Lower leg skin (tissue), 4 donors: ENCODE results near the gene SLC35E3. TPM values are rescaled to one million over a fixed set of nuclear protein-coding genes. Genes with fewer than 3 reads are reported as not detected.
A peak's percentile ranks its signal among the peaks of the same experiment; 100 is the strongest.

ENCODE experiments used
- DNase-seq, 2 donors: peaks; one replicate each; pipeline ENCODE4 v3.0.0-alpha.2; 2019; ENCODE audit warnings: low spot score in 2 of 2
- H3K4me3 ChIP-seq: fragments of 200-600 bp; sonication (generic); 2 replicates; pipeline ENCODE4 v1.5.1; 2017; ENCODE audit warnings: mild to moderate bottlenecking, low read depth; ENCODE audit not compliant: poor library complexity, severe bottlenecking
- POLR2A ChIP-seq, 2 donors: fragments of 450-650 bp; IDR thresholded peaks; one replicate each; pipeline ENCODE4 v1.6.1; 2016 to 2017; ENCODE audit warnings: antibody characterized with exemption in 2 of 2, mild to moderate bottlenecking in 1 of 2, moderate library complexity in 1 of 2
- WGBS, 2 donors: methylation state at CpG; one replicate each; pipeline ENCODE4 v1.1.5; 2018; 5-methylcytosine and 5-hydroxymethylcytosine counted together
- intact Hi-C: fragments of 100-400 bp; cut with DNase I; formaldehyde crosslinking; loops from one replicate; pipeline ENCODE4 v1.15.0; 2023; ENCODE audit warnings: low total_unique reads
- total RNA-seq, 4 donors: library from RNA; depleted of rRNA; stranded (reverse); fragments of >200 nt; gene quantifications; one replicate each; pipeline ENCODE4 v1.1.0, GENCODE V29; 2016
- TF ChIP-seq, protein P1 (sequence below), 3 donors: fragments of 450-650 bp; IDR thresholded peaks; one replicate each; pipeline ENCODE4 v1.5.1; 2016; ENCODE audit warnings: antibody characterized with exemption in 3 of 3, mild to moderate bottlenecking in 3 of 3, moderate library complexity in 2 of 3

The SLC35E3 gene
- total RNA-seq, 4 donors from 2014 or later = 4.5 to 13.9 (median 6.5) TPM

DNA sequence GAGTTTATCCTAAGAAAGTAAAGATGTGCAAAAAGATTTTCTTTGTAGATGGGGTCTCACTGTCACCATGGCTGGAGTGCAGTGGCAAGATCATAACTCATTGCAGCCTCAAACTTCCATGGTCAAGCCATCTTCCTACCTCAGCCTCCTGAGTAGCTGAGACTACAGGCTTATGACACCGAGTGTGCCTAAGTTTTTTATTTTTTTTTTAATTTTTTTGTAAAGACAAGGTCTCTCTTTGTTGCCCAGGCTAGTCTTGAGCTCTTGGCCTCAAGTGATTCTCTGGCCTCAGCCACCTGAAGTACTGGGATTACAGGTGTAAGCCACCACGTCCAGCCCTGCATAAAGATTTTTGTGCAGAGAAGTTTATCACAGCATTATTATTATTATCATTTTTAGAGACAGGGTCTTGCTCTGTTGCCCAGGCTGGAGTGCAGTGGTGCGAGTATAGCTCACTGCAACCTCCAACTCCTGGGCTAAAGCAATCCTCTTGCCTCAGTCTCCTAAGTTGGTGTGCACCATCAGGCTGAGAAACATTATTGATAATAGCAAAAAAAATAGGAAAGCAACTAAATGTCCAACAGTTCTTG is 42.7 kb downstream of the SLC35E3 start:
- WGBS, 2 donors = 91 to 97% methylated on average over 3 of the region's 3 CpGs
- DNase-seq = peak in 1 of 2 donors; percentile 3
- intact Hi-C loops = no loop called here
- H3K4me3 ChIP-seq = no peak overlapping the region
- TF ChIP-seq POLR2A (IDR thresholded peaks at IDR 0.05) = no peak
- TF ChIP-seq, protein P1, sequence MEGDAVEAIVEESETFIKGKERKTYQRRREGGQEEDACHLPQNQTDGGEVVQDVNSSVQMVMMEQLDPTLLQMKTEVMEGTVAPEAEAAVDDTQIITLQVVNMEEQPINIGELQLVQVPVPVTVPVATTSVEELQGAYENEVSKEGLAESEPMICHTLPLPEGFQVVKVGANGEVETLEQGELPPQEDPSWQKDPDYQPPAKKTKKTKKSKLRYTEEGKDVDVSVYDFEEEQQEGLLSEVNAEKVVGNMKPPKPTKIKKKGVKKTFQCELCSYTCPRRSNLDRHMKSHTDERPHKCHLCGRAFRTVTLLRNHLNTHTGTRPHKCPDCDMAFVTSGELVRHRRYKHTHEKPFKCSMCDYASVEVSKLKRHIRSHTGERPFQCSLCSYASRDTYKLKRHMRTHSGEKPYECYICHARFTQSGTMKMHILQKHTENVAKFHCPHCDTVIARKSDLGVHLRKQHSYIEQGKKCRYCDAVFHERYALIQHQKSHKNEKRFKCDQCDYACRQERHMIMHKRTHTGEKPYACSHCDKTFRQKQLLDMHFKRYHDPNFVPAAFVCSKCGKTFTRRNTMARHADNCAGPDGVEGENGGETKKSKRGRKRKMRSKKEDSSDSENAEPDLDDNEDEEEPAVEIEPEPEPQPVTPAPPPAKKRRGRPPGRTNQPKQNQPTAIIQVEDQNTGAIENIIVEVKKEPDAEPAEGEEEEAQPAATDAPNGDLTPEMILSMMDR (IDR thresholded peaks at IDR 0.05) = no peak

DNA sequence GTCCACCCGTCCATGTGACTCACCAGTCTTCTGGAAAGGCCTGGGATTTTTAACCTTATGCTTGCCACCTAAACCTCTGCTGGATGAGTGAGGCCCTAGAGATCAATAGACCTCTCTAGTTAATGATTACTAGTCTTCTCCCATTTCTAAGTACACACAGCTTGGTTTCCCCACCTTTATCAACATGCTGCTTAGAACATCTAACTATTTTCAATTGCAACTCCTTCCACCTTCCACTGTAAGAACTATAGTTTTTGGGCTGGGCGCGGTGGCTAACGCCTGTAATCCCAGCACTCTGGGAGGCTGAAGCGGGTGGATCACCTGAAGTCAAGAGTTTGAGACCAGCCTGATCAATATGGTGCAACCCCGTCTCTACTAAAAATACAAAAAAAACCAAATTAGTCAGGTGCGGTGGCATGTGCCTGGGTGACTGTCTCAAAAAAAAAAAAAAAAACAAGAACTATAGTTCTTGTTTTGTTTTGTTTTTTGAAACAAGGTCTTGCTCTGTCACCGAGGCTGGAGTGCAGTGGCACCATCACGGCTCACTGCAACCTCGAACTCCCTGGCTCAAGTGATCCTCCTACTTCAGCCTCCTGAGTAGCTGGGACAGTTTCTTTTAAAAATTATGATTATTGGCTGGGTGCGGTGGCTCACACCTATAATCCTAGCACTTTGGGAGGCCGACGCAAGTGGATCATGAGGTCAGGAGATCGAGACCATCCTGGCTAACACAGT is 43.3 kb downstream of the SLC35E3 start:
- 94 to 95% methylated on average over 14 of the region's 14 CpGs for WGBS, 2 donors
- intact Hi-C loops = no loop called here
- no peak overlapping the region for H3K4me3 ChIP-seq
- TF ChIP-seq, protein P1 (IDR thresholded peaks at IDR 0.05) = no peak
- no peak for TF ChIP-seq POLR2A (IDR thresholded peaks at IDR 0.05)
- DNase-seq = peak in 1 of 2 donors; percentile 49

DNA sequence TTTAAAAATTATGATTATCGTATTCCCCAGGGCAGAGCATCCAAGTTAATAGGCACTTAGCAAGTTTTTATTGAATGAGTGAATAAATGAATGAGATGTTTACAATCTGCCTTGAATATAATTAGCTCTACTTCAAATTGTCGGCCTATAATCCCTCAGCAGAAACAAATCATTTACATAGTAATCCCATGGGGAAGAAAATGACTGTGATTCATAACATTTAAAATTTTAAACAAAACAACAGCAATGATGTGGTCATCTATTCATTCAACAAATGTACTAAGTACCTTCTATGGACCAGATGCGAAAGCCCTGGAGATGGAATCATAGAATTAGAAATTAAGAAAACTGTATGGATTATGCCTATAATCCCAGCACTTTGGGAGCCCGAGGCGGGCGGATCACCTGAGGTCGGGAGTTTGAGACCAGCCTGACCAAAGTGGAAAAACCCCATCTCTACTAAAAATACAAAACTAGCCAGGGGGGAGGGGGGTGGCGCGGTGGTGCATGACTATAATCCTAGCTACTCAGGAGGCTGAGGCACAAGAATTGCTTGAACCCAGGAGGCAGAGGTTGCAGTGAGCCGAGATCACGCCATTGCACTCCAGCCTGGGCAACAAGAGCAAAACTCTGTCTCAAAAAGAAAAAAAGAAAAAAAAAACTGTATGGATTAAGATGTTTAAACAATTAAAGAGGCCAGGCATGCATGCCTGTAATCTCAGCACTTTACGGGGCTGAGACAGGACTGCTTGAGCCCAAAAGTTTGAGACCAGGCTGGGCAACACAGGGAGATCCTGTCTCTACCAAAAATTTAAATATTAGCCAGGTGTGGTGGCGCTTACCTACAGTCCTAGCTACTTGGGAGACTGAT is 44.3 kb downstream of the SLC35E3 start:
- 95% methylated on average over 13 of the region's 13 CpGs for WGBS, 2 donors

DNA sequence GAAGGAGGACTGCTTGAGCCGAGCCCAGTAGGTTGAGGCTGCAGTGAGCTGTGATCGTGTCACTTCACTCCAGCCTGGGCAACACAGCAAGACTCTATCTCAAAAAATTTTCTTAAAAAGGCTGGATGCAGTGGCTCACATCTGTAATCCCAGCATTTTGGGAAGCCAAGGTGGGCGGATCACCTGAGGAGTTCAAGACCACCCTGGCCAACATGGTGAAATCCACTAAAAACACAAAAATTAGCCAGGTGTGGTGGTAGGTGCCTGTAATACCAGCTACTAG is 44.9 kb downstream of the SLC35E3 start:
- H3K4me3 ChIP-seq = no peak overlapping the region
- intact Hi-C loops = no loop called here
- TF ChIP-seq POLR2A (IDR thresholded peaks at IDR 0.05) = no peak
- TF ChIP-seq, protein P1 (IDR thresholded peaks at IDR 0.05) = no peak
- DNase-seq = no peak
- WGBS, 2 donors = 63 to 67% methylated on average over 3 of the region's 3 CpGs

More for the DNA sequence above, 44.3 kb downstream of the SLC35E3 start:
- H3K4me3 ChIP-seq = no peak overlapping the region
- intact Hi-C loops = no loop called here
- TF ChIP-seq, protein P1 (IDR thresholded peaks at IDR 0.05) = no peak
- no peak for TF ChIP-seq POLR2A (IDR thresholded peaks at IDR 0.05)
- peak in 1 of 2 donors; percentile 73 for DNase-seq

DNA sequence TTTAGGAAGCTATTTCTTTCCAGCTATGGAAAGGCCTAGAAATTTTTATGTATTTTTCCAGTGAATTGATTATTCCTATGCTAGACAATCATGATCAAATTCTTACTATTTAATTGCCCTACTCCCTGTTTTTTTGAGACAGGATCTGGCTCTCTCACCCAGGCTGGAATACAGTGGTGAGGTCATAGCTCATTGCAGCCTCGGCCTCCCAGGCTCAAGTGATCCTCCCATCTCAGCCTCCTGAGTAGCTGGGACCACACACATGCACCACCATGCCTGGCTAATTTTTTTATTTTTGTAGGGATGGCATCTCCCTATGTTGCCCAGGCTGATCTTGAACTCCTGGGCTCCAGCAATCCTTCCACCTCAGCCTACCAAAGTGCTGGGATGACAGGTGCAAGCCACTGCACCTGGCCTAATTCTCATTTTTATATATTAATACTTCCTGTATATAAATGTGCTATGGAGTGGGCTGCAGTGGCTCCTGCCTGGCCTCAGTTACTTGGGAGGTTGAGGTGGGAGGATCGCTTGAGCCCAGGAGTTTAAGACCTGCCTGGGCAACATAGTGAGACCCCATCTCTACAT is 46.0 kb downstream of the SLC35E3 start:
- 91 to 100% methylated on average over 2 of the region's 2 CpGs for WGBS, 2 donors
- peak in 1 of 2 donors; percentile 20 for DNase-seq
- TF ChIP-seq POLR2A (IDR thresholded peaks at IDR 0.05) = no peak
- TF ChIP-seq, protein P1 (IDR thresholded peaks at IDR 0.05) = no peak
- H3K4me3 ChIP-seq = no peak overlapping the region
- intact Hi-C loops = no loop called here
